ENCODE measurements around the gene ANGPTL4.
A peak's percentile ranks its signal among the peaks of the same experiment; 100 is the strongest.

The ANGPTL4 gene

DNA sequence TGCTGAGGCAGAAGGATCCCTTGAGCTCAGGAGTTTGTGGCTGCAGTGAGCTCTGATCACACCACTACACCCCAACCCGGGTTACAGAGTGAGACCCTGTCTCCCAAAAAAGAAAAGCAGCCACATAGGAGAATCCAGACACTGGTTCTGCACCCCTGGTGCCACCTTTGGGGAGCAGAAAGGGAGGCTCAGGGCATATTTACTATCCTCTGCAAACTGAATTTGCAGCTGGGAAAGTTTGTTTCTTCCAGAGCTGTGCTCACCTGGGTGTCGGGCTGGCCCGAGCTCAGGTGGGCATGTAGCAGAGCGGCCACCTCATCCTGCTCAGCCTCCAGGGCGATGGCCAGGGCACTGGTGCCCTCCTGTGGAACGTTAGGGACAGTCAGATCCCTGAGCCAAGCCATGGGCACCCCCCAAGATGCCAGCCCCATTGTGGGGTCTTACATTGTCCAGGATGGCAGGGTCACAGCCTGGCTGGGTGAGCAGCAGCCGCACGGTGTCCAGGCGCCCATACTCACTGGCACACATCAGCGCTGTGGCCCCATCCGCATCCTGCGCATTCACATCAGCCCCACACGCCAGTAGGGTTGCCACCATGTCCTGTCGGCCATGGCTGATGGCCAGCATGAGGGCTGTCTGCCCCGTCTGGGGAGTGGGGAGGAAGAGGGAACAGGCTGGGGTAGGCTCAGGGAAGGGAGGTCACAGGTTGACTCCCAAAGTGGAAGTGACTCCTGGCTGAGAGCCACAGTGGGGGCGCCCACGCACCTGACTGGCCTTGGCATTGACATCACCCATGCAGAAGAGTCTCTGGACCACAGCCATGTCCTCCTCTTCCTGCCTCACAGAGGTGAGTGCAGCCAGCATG lies 39.5 kb upstream of the ANGPTL4 start:
- Mint-ChIP-seq H3K36me3 (peaks cover 24% of the 10 kb centered on the region), H3K4me1 (peaks cover 34% of the 10 kb centered on the region), H3K27me3 (peaks cover 20% of the 10 kb centered on the region), H3K9me3 (no peaks in the 10 kb centered on the region), H3K4me3 (no peak overlapping the region), H3K27ac (no peak overlapping the region)
- CTCF ChIA-PET = no interaction called here
- DNase-seq = no peak

DNA sequence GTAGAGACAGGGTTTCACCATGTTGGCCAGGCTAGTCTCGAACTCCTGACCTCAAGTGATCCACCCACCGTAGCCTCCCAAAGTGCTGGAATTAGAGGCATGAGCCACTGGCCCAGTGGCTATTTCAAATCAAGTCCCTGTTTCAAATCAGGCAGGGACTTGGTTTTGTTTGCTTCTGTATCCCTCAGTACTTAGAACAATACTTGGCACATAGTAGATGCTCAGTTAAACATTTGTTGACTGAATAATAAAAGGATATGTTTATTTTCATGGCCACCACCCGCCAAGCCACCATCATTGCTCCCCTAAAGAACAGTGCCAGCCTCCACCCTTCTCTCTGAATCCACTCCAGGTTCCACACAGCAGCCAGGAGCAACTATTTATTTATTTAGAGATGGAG lies 38.5 kb upstream of the ANGPTL4 start:
- no peaks in the 10 kb centered on the region for H3K9me3 Mint-ChIP-seq
- H3K27ac Mint-ChIP-seq = no peak overlapping the region
- peaks cover 24% of the 10 kb centered on the region for H3K4me1 Mint-ChIP-seq
- no peak overlapping the region for H3K4me3 Mint-ChIP-seq
- no peak for DNase-seq
- peaks cover 20% of the 10 kb centered on the region for H3K36me3 Mint-ChIP-seq
- peaks cover 27% of the 10 kb centered on the region for H3K27me3 Mint-ChIP-seq
- CTCF ChIA-PET = no interaction called here

DNA sequence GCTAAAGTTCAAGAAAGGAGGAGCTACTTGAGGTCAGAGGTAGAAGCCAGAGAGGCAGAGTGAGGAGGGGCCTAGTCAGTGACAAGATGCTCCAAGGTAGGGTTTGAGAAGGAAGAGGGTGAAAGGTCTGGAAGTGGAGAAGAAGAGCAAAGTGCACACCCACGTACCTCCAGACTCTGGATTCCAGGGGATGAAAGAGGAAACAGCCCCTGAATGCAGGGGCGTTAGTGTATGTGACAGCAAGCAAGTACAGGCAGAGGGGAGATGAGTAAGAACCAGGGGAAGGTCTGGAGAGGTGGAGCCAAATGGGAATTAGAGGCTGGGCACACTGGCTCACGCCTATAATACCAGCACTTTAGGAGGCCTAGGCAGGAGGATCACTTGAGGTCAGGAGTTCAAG lies 34.0 kb upstream of the ANGPTL4 start:
- Mint-ChIP-seq H3K27me3 (peaks cover 64% of the 10 kb centered on the region), H3K4me1 (no peaks in the 10 kb centered on the region), H3K4me3 (no peak overlapping the region), H3K36me3 (no peaks in the 10 kb centered on the region), H3K9me3 (no peaks in the 10 kb centered on the region), H3K27ac (no peak overlapping the region)
- no peak for DNase-seq
- CTCF ChIA-PET = no interaction called here

DNA sequence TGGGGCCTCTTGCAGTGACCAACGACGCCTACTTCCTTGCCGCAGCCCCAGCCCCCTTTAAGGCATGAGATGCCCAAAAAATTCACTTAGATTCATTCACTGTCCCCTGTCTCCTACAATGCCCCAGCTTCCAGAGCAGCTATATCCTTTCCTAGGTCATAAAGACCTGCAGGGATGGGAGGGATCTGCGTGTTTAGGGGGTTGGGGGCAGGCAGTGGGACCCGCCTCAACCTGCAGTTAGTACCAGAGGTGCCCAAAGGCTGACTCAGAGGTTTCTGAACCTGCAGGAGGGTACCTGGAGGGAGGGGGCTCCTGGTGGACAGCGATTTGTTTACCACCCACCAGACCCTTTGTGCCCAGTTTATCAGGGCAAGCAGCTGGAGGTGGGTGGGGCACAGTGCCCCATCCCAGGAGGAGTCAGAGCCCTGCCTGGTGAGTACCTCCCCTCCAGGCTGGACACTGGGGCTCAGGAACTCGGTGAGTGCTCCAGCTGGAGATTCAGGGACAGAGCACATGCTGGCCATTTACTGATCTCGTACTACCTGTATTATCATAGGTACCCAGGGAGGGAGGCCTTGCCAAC lies 32.6 kb upstream of the ANGPTL4 start:
- H3K36me3 Mint-ChIP-seq = peaks cover 3% of the 10 kb centered on the region
- H3K27me3 Mint-ChIP-seq = peaks cover 77% of the 10 kb centered on the region
- H3K9me3 Mint-ChIP-seq = no peaks in the 10 kb centered on the region
- no peak overlapping the region for H3K4me3 Mint-ChIP-seq
- H3K27ac Mint-ChIP-seq = no peak overlapping the region
- no peak for DNase-seq
- H3K4me1 Mint-ChIP-seq = peaks cover 4% of the 10 kb centered on the region
- CTCF ChIA-PET = interaction anchor here (0.6 kb wide), 1 partner anchor 23 kb away, joined by 3 read pairs; no protein-coding TSS in a partner anchor

DNA sequence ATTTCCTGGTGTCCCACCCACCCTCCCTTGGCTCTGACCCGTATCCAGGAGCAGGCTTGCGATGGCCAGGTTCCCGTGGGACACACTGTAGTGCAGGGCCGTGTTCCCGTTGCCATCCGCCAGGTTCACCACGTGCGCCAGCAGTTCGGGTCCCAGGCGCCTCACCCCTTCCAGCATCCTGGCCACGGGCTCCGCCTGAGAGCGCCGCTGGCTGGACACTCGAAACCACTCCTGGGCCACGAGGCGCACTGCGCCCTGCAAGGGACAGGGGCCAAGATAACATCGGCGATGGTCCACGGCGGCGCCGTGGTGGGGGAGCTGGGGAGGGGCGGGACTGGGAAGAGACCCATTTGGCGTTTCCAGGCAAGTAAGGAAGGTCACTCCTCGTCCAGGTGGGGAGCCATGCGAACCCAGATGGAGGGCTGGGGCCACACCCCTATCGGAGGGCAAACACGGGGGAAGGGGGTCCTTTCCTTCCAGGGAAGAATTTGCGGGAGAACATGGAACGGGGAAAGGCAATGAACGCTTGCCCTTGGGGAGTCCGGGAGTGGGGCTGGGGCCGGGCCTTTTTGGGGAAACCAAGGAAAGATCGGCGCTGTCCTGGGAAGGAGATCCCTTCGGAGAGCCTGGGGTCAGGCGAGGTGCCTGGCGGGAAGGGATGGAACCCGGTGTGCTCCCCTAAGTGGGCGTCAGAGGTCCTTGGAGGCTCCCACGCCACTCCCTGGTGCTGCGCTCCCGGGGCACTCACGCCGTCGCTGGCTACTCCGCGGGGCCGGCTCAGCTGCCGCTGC lies 30.8 kb upstream of the ANGPTL4 start:
- no peak overlapping the region for H3K27ac Mint-ChIP-seq
- H3K4me1 Mint-ChIP-seq = peaks cover 4% of the 10 kb centered on the region
- H3K4me3 Mint-ChIP-seq = no peak overlapping the region
- peaks cover 81% of the 10 kb centered on the region for H3K27me3 Mint-ChIP-seq
- peaks cover 3% of the 10 kb centered on the region for H3K36me3 Mint-ChIP-seq
- CTCF ChIA-PET = interaction anchor here (1.2 kb wide), 1 partner anchor 15 kb away, joined by 4 read pairs; no protein-coding TSS in a partner anchor
- DNase-seq = no peak
- no peaks in the 10 kb centered on the region for H3K9me3 Mint-ChIP-seq

DNA sequence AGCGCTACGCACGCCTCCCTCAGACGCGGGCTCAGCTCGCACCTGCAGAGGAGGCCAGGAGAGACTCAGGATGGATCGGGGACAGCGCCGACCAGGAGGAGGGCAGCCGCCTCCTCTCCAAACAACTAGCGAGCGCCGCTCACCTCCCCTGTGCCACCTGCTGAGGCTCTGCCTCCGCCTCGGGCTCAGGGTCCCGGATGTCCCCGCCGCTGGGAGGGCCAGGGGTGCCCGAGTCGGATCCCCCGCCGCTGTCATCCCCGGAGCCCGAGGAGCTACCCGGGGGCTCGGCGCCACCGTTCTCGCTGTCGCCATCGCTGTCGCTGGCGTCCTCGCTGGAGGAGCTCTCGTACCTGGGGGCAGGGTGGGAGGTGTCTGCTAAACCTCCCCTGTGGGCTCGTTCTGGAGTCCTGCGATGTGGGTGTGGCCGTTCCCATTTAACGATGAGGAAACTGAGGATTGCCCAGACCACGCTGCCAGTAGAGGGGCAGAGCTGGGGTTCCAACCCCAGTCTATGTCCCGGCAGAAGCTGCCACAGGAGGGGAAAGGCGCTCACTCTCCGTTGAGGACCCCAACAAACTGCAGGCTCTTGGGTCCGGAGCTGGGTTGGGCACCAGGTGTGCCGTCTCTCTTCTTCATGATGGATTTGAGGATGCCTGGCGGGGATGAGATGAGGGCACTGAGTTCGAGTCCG lies 30.0 kb upstream of the ANGPTL4 start:
- CTCF ChIA-PET = interaction anchor here (1.2 to 1.4 kb wide), 2 partner anchors 14 to 22 kb away, joined by 3 to 4 read pairs; no protein-coding TSS in a partner anchor
- Mint-ChIP-seq H3K27ac (no peak overlapping the region), H3K4me3 (no peak overlapping the region), H3K9me3 (no peaks in the 10 kb centered on the region), H3K27me3 (peaks cover 82% of the 10 kb centered on the region), H3K36me3 (peaks cover 3% of the 10 kb centered on the region), H3K4me1 (peaks cover 4% of the 10 kb centered on the region)
- DNase-seq = no peak

DNA sequence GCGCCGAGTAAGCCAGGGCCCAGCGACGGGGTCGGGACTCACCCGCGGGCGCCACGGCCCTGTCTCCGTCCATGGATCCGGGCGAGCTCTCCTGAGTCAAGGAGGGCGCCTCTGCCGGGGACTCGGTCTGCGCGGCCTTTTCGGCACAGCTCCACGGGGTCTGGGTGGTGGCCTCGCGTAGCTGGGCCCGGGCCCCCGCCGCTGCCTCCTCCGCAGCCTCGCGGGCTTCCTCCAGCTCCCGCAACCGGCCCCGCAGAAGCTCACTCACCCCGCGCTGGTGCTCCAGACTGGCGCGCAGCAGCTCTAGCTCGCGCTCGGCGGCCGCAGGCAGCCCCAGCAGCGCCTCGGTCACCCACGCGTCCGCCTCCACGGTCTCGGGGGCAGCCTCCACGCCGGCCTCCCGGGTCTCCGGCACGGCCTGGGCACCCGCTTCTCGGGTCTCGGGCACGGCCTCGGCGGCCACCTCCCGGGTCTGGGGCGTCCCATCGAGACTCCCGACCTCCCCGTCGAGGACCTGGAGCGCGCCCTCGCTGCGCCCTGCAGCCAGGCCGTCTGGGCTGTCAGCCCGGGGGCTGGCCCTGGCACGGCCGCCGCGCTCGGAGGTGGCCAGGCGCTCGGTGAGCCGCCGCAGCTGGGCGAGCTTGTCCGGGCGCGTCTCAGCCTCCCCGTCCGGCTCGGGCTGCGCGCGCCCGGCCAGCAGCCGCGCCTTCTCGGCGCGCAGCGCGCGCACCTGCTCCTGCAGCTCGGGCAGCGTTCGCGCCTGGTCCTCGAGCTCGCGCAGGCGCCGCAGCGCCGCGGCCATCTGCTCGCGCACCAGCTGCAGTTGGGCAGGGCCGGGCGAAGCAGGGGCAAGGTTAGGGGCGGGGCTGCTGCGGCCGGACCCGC lies 29.3 kb upstream of the ANGPTL4 start:
- peaks cover 3% of the 10 kb centered on the region for H3K36me3 Mint-ChIP-seq
- H3K4me3 Mint-ChIP-seq = no peak overlapping the region
- H3K27me3 Mint-ChIP-seq = peaks cover 89% of the 10 kb centered on the region
- peak; percentile 58 for DNase-seq
- peaks cover 4% of the 10 kb centered on the region for H3K4me1 Mint-ChIP-seq
- CTCF ChIA-PET = interaction anchor here (1.1 to 1.4 kb wide), 4 partner anchors 13 to 28 kb away, joined by 3 to 4 read pairs (median 4); no protein-coding TSS in a partner anchor
- no peak overlapping the region for H3K27ac Mint-ChIP-seq
- no peaks in the 10 kb centered on the region for H3K9me3 Mint-ChIP-seq

DNA sequence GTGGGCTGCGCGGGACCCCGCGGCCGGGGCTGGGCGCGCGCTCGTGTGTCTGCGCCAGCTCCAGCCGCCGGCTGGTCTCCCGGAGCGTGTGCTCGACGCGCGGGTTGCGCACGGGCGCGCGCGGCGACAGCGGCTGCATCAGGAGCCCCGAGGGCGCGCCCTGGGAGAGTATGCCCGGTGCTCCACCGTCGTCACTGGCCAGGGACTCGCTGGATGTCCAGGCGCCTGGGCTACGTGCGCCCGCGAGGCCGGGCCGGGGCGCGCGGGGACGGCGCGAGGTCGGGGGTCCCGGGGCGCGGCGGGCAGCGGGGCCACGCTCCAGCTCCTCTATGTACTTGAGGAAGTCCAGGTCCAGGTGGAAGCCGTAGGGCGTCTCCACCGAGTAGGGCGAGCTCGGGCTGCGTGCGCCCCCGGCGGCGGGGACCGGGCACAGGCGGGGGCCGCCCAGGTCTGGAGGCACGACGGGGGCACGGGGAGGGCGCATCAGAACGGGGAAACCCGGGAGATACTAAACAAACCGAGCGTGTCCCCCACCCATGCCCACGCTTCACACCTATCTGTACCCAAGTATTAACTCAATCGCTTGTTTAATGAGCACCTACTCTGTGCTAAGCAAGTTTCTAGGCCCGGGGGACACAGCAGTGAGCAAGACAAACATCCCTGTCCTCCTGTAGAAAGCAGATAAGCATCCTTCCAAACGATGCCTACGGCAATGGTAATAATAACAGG lies 28.4 kb upstream of the ANGPTL4 start:
- Mint-ChIP-seq H3K4me1 (peaks cover 4% of the 10 kb centered on the region), H3K27me3 (peaks cover 90% of the 10 kb centered on the region), H3K27ac (no peak overlapping the region), H3K36me3 (peaks cover 3% of the 10 kb centered on the region), H3K9me3 (no peaks in the 10 kb centered on the region), H3K4me3 (peak overlapping the region; percentile 66)
- CTCF ChIA-PET = interaction anchor here (1.1 to 1.4 kb wide), 3 partner anchors 19 to 27 kb away, joined by 3 to 4 read pairs (median 3); no protein-coding TSS in a partner anchor
- peak; percentile 56 for DNase-seq

DNA sequence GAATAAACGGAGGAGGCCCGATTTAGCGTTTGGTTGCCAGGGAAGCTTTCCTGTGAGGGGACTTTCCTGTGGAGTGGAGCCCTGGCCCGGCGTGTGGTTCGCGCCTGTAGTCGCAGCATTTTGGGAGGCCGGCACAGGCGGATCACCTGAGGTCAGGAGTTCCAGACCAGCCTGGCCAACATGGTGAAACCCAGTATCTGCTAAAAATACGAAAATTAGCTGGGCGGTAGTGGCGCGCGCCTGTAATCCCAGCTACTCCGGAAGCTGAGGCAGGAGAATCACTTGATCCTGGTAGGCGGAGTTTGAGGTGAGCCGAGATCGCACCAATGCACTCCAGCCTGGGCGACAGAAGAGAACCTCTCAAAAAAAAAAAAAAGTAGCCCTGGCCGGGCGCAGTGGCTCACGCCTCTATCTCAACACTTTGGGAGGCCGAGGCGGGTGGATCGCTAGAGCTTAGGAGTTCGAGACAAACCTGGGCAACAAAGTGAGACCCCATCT lies 27.8 kb upstream of the ANGPTL4 start:
- CTCF ChIA-PET = interaction anchor here (1.1 kb wide), 2 partner anchors 18 to 27 kb away, joined by 3 to 4 read pairs; no protein-coding TSS in a partner anchor
- H3K4me3 Mint-ChIP-seq = peak overlapping the region; percentile 66
- no peaks in the 10 kb centered on the region for H3K9me3 Mint-ChIP-seq
- H3K4me1 Mint-ChIP-seq = peaks cover 8% of the 10 kb centered on the region
- H3K27me3 Mint-ChIP-seq = peaks cover 90% of the 10 kb centered on the region
- no peak for DNase-seq
- no peak overlapping the region for H3K27ac Mint-ChIP-seq
- H3K36me3 Mint-ChIP-seq = peaks cover 3% of the 10 kb centered on the region

DNA sequence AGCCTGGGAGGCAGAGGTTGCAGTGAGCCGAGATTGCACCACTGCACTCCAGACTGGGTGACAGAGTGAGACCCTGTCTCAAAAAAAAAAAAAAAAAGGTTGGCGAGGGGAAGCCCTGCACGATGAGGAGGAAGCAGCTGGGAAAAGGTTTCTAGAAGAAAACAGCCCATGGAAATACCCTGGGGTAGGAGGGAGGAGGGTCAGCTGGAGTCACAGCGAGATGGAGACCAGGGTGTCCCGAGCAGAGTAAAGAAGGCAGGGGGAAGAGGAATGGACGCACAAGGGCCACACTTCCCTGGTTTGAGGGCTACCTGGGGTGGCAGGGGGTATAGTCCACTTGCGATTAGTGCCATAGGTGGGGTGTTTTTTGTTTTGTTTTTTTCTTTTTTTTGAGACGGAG lies 27.3 kb upstream of the ANGPTL4 start:
- Mint-ChIP-seq H3K27me3 (peaks cover 87% of the 10 kb centered on the region), H3K36me3 (peaks cover 3% of the 10 kb centered on the region), H3K4me3 (no peak overlapping the region), H3K9me3 (no peaks in the 10 kb centered on the region), H3K4me1 (peaks cover 10% of the 10 kb centered on the region), H3K27ac (no peak overlapping the region)
- CTCF ChIA-PET = no interaction called here
- DNase-seq = no peak

DNA sequence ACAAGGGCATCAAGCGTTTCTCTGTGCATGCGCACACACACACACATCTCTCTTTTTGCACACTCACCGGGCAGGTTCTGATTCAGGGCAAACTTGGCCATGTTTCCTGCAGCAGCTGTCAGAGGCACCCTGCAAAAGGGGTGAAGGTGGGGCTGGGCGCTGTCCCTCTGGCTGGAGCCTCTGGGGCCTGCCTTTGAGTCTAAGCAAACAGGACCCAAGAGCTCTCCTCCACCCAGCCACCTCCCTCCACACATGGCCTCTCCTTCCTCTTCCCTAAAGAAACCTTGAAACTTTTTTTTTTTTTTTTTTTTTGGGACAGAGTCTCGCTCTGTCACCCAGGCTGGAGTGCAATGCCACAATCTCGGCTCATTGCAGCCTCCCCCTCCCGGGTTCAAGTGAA lies 26.2 kb upstream of the ANGPTL4 start:
- CTCF ChIA-PET = no interaction called here
- peaks cover 16% of the 10 kb centered on the region for H3K4me1 Mint-ChIP-seq
- H3K4me3 Mint-ChIP-seq = no peak overlapping the region
- DNase-seq = no peak
- no peaks in the 10 kb centered on the region for H3K9me3 Mint-ChIP-seq
- H3K36me3 Mint-ChIP-seq = peaks cover 3% of the 10 kb centered on the region
- H3K27ac Mint-ChIP-seq = no peak overlapping the region
- H3K27me3 Mint-ChIP-seq = peaks cover 93% of the 10 kb centered on the region

DNA sequence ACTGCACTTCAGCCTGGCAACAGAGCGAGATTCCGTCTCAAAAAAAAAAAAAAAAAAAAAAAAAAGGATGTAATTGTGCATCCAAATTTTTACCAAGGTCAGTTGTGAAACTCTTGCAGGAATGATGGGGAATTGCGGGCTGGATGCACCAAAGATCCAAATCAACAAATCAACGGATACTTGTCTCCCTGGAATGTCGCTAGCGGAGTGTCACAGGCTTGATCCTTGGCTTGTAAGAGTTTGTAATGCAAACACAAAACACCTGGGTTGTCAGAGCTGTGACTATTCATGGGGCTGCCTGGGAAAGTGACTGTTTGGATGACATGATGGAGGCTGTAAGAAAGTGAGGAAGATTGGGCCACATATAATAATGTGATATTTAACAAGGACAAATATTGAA lies 25.1 kb upstream of the ANGPTL4 start:
- no peak for DNase-seq
- peaks cover 94% of the 10 kb centered on the region for H3K27me3 Mint-ChIP-seq
- CTCF ChIA-PET = interaction anchor here (1.3 kb wide), 1 partner anchor 9 kb away, joined by 4 read pairs; no protein-coding TSS in a partner anchor
- H3K27ac Mint-ChIP-seq = no peak overlapping the region
- H3K4me3 Mint-ChIP-seq = no peak overlapping the region
- peaks cover 3% of the 10 kb centered on the region for H3K36me3 Mint-ChIP-seq
- H3K9me3 Mint-ChIP-seq = no peaks in the 10 kb centered on the region
- peaks cover 22% of the 10 kb centered on the region for H3K4me1 Mint-ChIP-seq

Data from activated naive CD4-positive, alpha-beta T cell treated with anti-CD3 and anti-CD28 coated beads, Interleukin-2, amount 10 ng/mL, durations not matched to agents 7 days and 5 days (primary cell).